GM18867 (cell line): Measurements from ENCODE around the gene PATZ1.
A peak's percentile ranks its signal among the peaks of the same experiment; 100 is the strongest.
"Not testable (repeated sequence)": the region's sequence is repeated elsewhere in the genome, so short reads cannot be mapped to it uniquely, and the experiment has no call there.

Experiments
- ATAC-seq: cut with Tn5 transposase; IDR thresholded peaks from one replicate; pipeline ENCODE4 v1.9.1; 2021; ENCODE audit warnings: mild to moderate bottlenecking, moderate library complexity; ENCODE audit not compliant: unreplicated experiment

PATZ1 gene

GRCh38 chr22:31346255-31346732 lies at the start of gene PATZ1:
Gene PATZ1 (minus strand): TSS chr22:31346346. CDS start chr22:31345602, 744 bp downstream.
- peak; percentile 40 for ATAC-seq

- no peak for ATAC-seq
Measured at GRCh38 chr22:31394326-31394725, 48.2 kb upstream of the PATZ1 start.

DNA sequence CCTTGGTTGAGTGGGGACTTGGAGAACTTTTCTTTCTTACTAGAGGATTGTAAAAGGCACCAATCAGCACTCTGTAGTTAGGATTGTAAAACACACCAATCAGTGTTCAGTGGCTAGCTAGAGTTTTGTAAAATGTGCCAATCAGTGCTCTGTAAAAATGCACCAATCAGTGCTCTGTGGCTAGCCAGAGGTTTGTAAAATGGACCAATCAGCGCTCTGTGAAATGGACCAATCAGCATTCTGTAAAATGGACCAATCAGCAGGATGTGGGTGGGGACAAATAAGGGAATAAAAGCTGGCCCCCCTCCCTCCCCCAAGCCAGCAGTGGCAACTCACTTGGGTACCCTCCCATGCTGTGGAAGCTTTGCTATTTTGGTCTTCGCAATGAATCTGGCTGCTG lies 47.7 kb upstream of the PATZ1 start:
- ATAC-seq: no peak

- ATAC-seq: not testable (repeated sequence)
Measured at GRCh38 chr22:31378651-31379050, 32.5 kb upstream of the PATZ1 start.

- ATAC-seq: no peak
Measured at GRCh38 chr22:31378123-31378522, 32.0 kb upstream of the PATZ1 start.

DNA sequence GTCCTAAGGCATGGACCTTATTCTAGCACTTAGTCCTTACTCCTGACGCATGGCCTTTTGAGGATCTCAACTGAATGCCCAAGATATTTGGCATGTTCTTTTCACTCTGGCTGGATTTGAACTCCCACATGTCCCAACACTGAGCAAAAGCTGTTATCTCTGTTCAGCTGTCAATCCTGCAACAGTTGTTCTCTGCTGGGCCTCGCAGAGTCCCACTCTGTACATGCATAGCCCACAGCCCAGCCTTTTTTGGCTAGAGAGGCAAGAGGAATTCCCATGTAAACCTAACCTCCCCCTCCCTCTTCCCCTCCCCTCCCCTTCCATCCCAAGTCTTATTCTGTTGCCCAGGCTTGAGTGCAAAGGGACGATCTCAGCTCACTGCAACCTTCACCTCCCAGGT lies 31.5 kb upstream of the PATZ1 start:
- ATAC-seq: no peak

DNA sequence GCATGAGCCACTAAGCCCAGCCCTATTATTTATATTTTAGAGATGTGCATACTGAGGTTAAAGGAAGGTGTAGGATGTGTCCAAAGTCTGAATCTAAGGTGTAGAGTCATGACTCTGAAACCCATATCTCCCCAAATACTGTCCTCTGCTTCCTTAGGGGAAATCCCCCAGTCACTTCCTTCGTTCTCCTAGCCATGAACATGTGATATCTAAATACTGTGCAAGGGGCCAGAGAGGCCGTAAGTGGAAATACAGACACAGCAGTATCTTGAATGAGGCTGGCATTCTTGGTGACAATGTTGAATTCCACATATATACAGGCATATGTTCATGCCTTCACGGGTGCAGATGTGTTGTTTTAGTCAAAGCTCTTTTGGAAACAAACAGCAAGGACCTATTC lies 21.3 kb upstream of the PATZ1 start:
- ATAC-seq: no peak

GRCh38 chr22:31363885-31364465 lies 17.8 kb upstream of the PATZ1 start:
- ATAC-seq: no peak

DNA sequence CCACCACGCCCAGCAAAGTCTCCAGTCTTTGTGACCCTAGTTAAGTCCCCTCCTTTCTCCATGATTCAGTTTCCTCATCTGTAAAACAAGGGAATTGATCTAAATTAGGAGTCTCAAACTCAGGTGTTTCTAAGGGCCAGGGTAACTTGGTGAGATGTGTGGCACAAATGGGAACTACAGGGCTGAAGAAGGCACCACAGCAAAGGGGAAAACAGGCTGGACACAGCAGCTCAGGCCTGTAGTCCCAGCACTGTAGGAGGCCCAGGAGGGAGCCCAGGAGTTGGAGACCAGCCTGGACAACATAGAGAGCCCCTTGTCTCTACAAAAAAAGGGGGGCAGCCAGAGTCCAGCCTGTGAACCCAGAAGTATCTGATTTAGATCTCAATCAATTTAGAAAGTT lies 15.6 kb upstream of the PATZ1 start:
- no peak for ATAC-seq

DNA sequence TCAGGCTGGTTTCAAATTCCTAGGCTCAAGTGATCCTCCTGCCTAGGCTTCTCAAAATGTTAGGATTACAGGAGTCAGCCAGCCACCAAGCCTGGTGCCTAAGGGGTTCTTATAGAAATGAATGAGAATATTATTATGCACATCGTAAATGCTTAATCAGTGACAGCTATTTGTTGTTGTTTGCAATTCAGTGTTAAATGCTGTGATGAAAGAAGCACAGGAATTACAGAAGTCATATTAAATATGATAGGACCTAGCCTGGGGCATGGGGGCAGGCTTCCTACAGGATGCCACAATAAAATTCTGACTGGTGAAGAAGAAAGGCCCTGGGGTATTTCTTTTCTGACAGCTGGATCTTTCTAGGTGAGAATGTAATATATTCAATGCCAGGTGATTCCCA lies 13.9 kb upstream of the PATZ1 start:
- no peak for ATAC-seq

DNA sequence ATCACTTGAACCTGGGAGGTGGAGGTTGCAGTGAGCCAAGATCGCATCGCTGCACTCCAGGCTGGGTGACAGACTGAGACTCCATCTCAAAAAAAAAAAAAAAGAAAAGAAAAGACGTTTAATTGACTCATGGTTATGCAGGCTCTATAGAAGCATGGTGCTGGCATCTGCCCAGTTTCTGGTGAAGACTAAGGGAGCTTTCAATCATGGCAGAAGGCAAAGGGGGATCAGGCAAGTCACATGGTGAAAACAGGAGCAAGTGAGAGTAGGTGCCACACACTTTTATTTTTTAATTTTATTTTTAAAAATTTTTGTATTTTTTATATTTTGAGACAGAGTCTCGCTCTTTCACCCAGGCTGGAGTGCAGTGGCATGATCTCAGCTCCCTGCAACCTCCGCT lies 8.4 kb upstream of the PATZ1 start:
- no peak for ATAC-seq

- ATAC-seq: no peak
Measured at GRCh38 chr22:31350410-31350863, 4.3 kb upstream of the PATZ1 start.

- no peak for ATAC-seq
Measured at GRCh38 chr22:31349960-31350359, 3.8 kb upstream of the PATZ1 start.

- ATAC-seq: no peak
Measured at GRCh38 chr22:31348766-31349165, 2.6 kb upstream of the PATZ1 start.

DNA sequence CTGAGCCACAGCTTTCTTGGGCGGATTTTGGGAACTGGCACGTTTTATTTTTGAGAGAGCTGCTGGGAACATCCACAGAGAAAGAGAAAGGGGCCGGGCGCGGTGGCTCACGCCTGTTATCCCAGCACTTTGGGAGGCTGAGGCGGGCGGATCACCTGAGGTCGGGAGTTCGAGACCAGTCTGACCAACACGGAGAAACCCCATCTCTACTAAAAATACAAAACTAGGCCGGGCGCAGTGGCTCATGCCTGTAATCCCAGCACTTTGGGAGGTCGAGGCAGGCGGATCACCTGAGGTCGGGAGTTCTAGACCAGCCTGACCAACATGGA lies 1.8 kb upstream of the PATZ1 start:
- not testable (repeated sequence) for ATAC-seq

DNA sequence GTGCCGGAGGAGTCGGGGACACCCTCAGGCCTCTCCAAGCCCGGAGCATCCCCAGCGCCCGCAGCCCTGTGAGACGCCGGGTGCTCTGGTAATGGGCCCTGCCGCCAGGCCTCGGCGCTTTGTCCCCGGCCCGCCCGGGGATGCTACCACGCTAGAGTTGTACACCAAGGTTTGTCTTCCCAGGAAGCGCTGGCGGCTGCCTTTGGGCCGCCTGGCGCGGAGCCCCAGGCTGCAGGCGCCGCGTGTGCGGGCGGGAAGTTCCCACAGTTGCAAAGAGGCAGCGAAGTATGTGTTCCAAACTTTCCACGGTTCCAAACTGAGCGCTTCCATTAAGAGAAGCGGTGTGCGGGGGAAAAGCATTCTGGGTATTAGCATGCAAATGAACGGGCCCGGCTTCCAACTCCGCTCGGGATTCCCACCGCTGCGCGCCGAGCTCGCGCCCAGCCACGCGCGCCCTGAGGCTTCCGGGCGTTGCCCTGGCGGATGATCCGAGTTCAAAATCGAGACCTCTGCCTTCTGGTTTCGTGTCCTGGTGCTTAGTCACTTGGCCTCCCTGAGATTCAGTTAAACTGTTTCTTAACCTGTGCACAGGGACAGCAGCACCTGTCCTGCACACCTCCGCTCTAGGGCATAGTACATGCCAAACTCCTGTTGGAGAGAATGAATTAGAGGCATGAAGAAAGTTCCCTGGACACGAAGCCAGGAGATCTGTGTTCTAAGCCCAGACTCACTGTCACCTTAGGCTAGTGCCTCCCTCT lies 1.3 kb upstream of the PATZ1 start:
- ATAC-seq: no peak

DNA sequence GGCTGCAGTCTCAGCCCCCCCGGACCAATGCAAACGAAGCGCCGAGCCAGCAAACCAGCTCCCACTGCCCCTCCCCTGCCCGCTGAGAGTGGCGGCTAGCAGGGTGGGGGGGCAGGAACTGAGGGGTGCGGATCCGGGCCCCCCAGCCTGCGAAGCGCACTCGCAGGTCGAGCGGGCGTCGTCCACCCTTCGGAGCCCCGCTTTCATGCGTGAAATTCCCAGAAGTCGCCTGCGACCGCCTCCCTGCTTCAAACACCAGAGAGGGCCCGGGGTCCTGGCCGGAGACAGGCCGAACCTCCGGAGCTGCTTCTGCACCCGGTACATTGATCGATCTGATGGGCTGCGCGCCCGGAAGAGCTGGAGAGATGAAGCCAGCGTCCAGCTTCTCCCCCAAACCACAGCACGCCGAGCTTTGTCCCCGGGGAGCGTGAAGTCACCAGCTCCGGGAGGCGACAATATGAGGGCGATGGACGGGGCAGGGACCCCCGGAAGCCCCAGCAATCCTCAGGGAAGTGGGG lies 646 bp upstream of the PATZ1 start:
- ATAC-seq: no peak

DNA sequence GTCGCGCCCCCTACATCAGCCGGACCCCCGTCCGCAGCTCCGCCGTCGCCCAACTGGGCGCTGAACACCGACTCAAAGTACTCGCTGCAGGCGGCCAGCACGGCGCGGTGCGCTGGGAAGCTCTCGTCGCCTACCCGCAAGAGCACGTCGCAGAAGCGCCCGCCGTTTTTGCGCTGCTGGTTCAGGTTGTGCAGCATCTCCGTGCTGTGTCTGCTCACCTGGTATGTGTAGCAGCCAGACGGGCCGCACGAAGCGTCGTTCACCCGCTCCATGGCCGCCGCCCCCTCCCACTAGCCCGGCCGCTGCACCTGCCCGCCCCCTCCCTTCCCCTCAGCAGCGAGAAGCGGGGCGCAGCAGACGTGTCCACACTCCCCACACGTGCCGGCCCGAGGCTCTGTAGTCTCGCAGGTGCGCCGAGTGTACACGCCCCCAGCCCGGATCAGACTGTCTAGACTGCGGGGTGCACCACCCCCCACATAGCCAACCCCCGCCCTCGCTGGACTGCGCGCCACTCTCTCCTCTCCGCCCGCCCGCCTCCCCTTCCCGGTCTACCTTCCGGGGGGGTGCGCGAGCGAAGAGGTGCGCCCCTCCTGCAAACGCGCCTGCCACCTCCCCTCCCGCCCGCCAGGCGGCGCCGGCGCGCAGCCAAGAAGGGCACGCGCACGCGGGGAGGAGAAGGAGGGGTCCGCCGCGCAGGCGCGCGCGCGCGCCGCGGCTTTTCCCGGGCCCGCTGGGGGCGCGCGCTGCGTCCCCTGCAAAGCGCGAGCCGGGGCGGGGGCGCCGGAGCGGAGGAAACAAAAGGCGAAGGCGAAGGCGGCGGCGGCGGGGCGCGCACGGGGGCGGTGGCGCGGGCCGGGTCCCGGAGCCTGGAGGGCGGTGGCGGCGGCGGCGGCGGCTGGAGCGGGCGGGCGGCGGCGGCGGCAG lies 553 bp downstream of the PATZ1 start:
- peak; percentile 64 for ATAC-seq

DNA sequence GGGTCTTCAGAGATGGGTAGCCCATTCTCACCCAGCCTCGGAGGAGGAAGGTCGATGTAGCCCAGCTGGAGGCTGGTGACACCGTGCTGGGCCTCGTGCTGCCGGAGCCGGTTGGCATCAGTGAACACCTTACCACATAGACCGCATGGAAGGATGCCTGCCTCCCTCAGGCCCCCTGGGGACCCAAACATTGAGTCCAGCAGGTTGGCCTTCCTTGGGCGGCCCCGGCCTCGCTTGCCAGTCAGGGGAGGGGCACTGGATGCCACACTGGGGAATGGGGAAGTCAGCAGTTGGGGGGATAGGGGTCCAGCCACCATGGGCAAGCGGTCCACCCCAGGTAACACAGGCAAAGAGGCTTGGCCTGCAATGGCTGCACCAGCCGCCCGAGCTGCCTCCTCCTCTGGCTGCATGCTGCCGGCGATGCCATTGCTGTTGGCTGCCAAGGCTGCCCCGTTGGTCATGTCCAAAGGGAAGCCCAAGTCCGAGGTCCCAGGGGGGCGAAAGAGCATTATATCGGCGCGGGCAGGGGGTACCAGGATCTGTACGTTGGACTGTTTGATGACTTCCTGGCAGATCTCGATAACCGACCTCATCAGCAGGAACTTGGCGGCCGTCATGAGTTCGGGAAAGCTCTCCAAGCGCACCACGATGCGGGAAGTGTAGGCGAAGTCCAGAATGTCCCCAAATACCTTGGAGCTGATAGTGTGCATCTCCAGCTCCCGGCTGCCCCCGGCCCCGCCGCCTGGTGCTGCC lies 1.4 kb downstream of the PATZ1 start:
- ATAC-seq: no peak

GRCh38 chr22:31344256-31344577 lies 1.9 kb downstream of the PATZ1 start:
- no peak for ATAC-seq
